ENCODE measurements around the gene HS1BP3.

HS1BP3 gene

GRCh38 chr2:20662308-20662937 lies 11.5 kb upstream of the HS1BP3 start:
- no peak for DNase-seq

GRCh38 chr2:20661421-20662307 lies 10.8 kb upstream of the HS1BP3 start:
- peak; percentile 75 for DNase-seq

GRCh38 chr2:20660506-20661420 lies 9.9 kb upstream of the HS1BP3 start:
- no peak for DNase-seq

GRCh38 chr2:20657522-20658235 lies 6.8 kb upstream of the HS1BP3 start:
- no peak for DNase-seq

GRCh38 chr2:20656561-20656960 lies 5.7 kb upstream of the HS1BP3 start:
- no peak for DNase-seq

- no peak for DNase-seq
These were observed 3.6 kb upstream of the HS1BP3 start for GRCh38 chr2:20654535-20654813.

- no peak for DNase-seq
These were observed 3.0 kb upstream of the HS1BP3 start for GRCh38 chr2:20653695-20654534.

GRCh38 chr2:20652673-20653575 lies 2.0 kb upstream of the HS1BP3 start:
- no peak for DNase-seq

GRCh38 chr2:20652141-20652540 lies 1.2 kb upstream of the HS1BP3 start:
- DNase-seq = no peak

- no peak for DNase-seq
These were observed 817 bp upstream of the HS1BP3 start for GRCh38 chr2:20651731-20652099.

GRCh38 chr2:20650393-20650876 lies 463 bp downstream of the HS1BP3 start:
- DNase-seq = peak; percentile 50

GRCh38 chr2:20649976-20650375 lies 922 bp downstream of the HS1BP3 start:
- no peak for DNase-seq

- DNase-seq = no peak
These were observed 1.3 kb downstream of the HS1BP3 start for GRCh38 chr2:20649576-20649975.

- DNase-seq = no peak
These were observed 2.1 kb downstream of the HS1BP3 start for GRCh38 chr2:20648831-20649230.

- DNase-seq = no peak
These were observed 2.7 kb downstream of the HS1BP3 start for GRCh38 chr2:20648206-20648605.

- DNase-seq = no peak
These were observed 3.2 kb downstream of the HS1BP3 start for GRCh38 chr2:20647738-20648137.

GRCh38 chr2:20647211-20647610 lies 3.7 kb downstream of the HS1BP3 start:
- DNase-seq = no peak

GRCh38 chr2:20646446-20646845 lies 4.5 kb downstream of the HS1BP3 start:
- no peak for DNase-seq

- DNase-seq = no peak
These were observed 5.1 kb downstream of the HS1BP3 start for GRCh38 chr2:20645761-20646160.

- DNase-seq = no peak
These were observed 5.6 kb downstream of the HS1BP3 start for GRCh38 chr2:20645301-20645701.

- no peak for DNase-seq
These were observed 7.1 kb downstream of the HS1BP3 start for GRCh38 chr2:20643826-20644225.
